Ovary (tissue), 9 donors: ENCODE data around the gene FRMD4A. TPM values are rescaled to one million over a fixed set of nuclear protein-coding genes. Genes with fewer than 3 reads are reported as not detected.

Source experiments
- DNase-seq, 5 donors: peaks; one replicate each; pipeline ENCODE4 v3.0.0-alpha.2; 2019 to 2020
- H3K27ac ChIP-seq, 2 donors: fragments of 200-600 bp; one replicate each; pipeline versions ENCODE4 v1.5.1 to v1.8.0; 2019 to 2022
- H3K27me3 ChIP-seq: fragments of 200-600 bp; one replicate; pipeline ENCODE4 v1.8.0; 2022
- H3K36me3 ChIP-seq: fragments of 200-600 bp; sonication (generic); one replicate; pipeline ENCODE4 v1.5.1; 2019
- H3K4me1 ChIP-seq: one replicate; pipeline ENCODE4 v1.8.1; 2013; ENCODE audit warnings: mild to moderate bottlenecking, moderate library complexity; ENCODE audit not compliant: insufficient read depth
- H3K4me3 ChIP-seq: fragments of 200-600 bp; sonication (generic); one replicate; pipeline ENCODE4 v1.5.1; 2017
- H3K9me3 ChIP-seq, 2 donors: fragments of 200-600 bp in 1 of 2; sonication (generic) in 1 of 2; one replicate each; pipeline versions ENCODE4 v1.5.1 to v1.8.1; 2013 to 2019; ENCODE audit warnings: mild to moderate bottlenecking in 1 of 2, moderate library complexity in 1 of 2
- CTCF ChIP-seq, 3 donors: fragments of 450-650 bp in 2 of 3; fragments of 200-600 bp in 1 of 3; IDR thresholded peaks; one replicate each; pipeline versions ENCODE4 v1.5.1 to v1.8.0; 2016 to 2022; ENCODE audit warnings: antibody characterized with exemption in 3 of 3, mild to moderate bottlenecking in 1 of 3
- EP300 ChIP-seq: sonication (generic); formaldehyde crosslinking; IDR thresholded peaks from one replicate; pipeline ENCODE4 v1.6.1; 2017; ENCODE audit warnings: antibody characterized with exemption
- POLR2A ChIP-seq: fragments of 450-650 bp; IDR thresholded peaks from one replicate; pipeline ENCODE4 v1.6.1; 2017; ENCODE audit warnings: antibody characterized with exemption, mild to moderate bottlenecking, moderate library complexity
- WGBS, 3 donors: extraction: QIAGEN DNeasy Blood & Tissue Kit in 1 of 3; methylation state at CpG; one replicate each; pipeline versions ENCODE4 v1.1.5 to v1.1.7; 2013 to 2017; 5-methylcytosine and 5-hydroxymethylcytosine counted together
- intact Hi-C, 4 donors: fragments of 100-400 bp; cut with DNase I; formaldehyde crosslinking; loops; one replicate each; pipeline versions ENCODE4 v1.11.0 to v1.15.1; 2022 to 2023
- polyA plus RNA-seq, 2 donors: library from polyadenylated mRNA; stranded (reverse); fragments of 200-250 nt in 1 of 2; fragments of 350-450 nt in 1 of 2; fragmentation: Illumina TruSeq in 1 of 2; extraction: RNeasy Lipid Tissue Mini Kit (QIAGEN cat#74804) in 1 of 2; gene quantifications; one replicate each; pipeline ENCODE4 v1.2.3, GENCODE V29; 2013 to 2014
- total RNA-seq, 7 donors: library from RNA; depleted of rRNA in 2 of 7; stranded (reverse); fragments of >200 nt in 2 of 7; fragmentation: NEBNext Ultra II Directional in 3 of 7; extraction: Animal tissue kit (Norgen Biotek cat#: 25700) in 3 of 7; gene quantifications; one replicate each; pipeline versions ENCODE4 v1.1.0 to v1.2.4, GENCODE V29; 2016 to 2023
- donor health status: DM: no; HTN: no; CAD: no; lungs with moderate emphysema.
- donor health status: DM: no; HTN: no; CAD: no.
- donor health status: Bipolar disorder and iron deficiency.
- donor health status: DM: yes; HTN: yes; CAD: no.
- donor health status: DM: no; HTN: no; CAD: no.
- donor health status: DM: yes; HTN: yes; CAD: no.

Gene FRMD4A
- total and polyA plus RNA-seq, 9 donors, result 5.5 to 24.7 (median 11.3) TPM

GRCh38 chr10:14150526-14150925 lies 180.2 kb downstream of the FRMD4A start:
- DNase-seq, result no peak
- no peak for TF ChIP-seq CTCF (IDR thresholded peaks at IDR 0.05)
- TF ChIP-seq POLR2A, result no peak
- H3K27ac ChIP-seq, result no peak overlapping the region
- no peaks in the 10 kb centered on the region for H3K4me1 ChIP-seq
- WGBS, 3 donors, result 55 to 63% (median 62%) methylated on average over 4 of the region's 4 CpGs
- no peaks in the 10 kb centered on the region for H3K36me3 ChIP-seq
- H3K4me3 ChIP-seq, result no peak overlapping the region
- intact Hi-C loops, result no loop called here
- H3K27me3 ChIP-seq, result no peaks in the 10 kb centered on the region
- H3K9me3 ChIP-seq, result peaks cover 0 to 6% of the 10 kb centered on the region in 2 donors

GRCh38 chr10:14146501-14146900 lies 184.2 kb downstream of the FRMD4A start:
- no peak overlapping the region for H3K4me3 ChIP-seq
- intact Hi-C loops, result no loop called here

GRCh38 chr10:14146025-14146424 lies 184.7 kb downstream of the FRMD4A start:
- no peaks in the 10 kb centered on the region for H3K27me3 ChIP-seq
- H3K4me1 ChIP-seq, result no peaks in the 10 kb centered on the region
- no peaks in the 10 kb centered on the region for H3K9me3 ChIP-seq
- no peaks in the 10 kb centered on the region for H3K36me3 ChIP-seq
- no peak overlapping the region for H3K27ac ChIP-seq
- DNase-seq, result no peak
- intact Hi-C loops, result no loop called here
- TF ChIP-seq CTCF (IDR thresholded peaks at IDR 0.05) (no peak), POLR2A (no peak), EP300 (no peak)
- WGBS, 3 donors, result 57 to 73% (median 61%) methylated on average over 3 of the region's 3 CpGs
- no peak overlapping the region for H3K4me3 ChIP-seq

More at GRCh38 chr10:14146501-14146900, 184.2 kb downstream of the FRMD4A start:
- H3K27ac ChIP-seq, result no peak overlapping the region
- no peaks in the 10 kb centered on the region for H3K4me1 ChIP-seq
- no peak for DNase-seq
- H3K27me3 ChIP-seq, result no peaks in the 10 kb centered on the region
- TF ChIP-seq CTCF (IDR thresholded peaks at IDR 0.05) (no peak), EP300 (no peak), POLR2A (no peak)
- 69 to 78% (median 72%) methylated on average over 4 of the region's 4 CpGs for WGBS, 3 donors
- H3K9me3 ChIP-seq, result no peaks in the 10 kb centered on the region
- H3K36me3 ChIP-seq, result no peaks in the 10 kb centered on the region

DNA sequence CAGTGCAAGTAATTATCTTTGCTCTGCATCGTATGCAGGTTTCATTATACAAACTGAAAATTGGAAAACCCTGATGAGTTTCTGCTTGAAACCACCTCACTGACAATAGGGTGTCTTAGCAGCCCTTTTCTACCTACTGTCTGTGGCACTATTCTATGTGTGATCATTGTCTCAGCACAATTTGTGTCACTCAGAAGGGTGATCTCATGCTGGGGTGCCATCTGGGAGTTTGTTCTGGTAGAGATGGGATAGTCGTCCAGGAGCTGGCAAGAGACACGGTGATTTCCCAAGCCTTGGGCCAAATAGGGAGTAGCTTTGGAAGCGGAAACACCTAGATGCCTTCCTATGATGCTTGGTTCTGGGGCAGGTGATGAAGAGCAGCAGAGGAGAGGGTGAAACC lies 186.3 kb downstream of the FRMD4A start:
- no peak for DNase-seq
- no peaks in the 10 kb centered on the region for H3K27me3 ChIP-seq
- H3K9me3 ChIP-seq, result no peaks in the 10 kb centered on the region
- H3K27ac ChIP-seq, result no peak overlapping the region
- WGBS, 3 donors, result 66 to 92% (median 89%) methylated on average over 4 of the region's 4 CpGs
- TF ChIP-seq POLR2A, result no peak
- TF ChIP-seq EP300, result no peak
- TF ChIP-seq CTCF (IDR thresholded peaks at IDR 0.05), result no peak
- no peak overlapping the region for H3K4me3 ChIP-seq
- H3K4me1 ChIP-seq, result no peaks in the 10 kb centered on the region
- intact Hi-C loops, result no loop called here
- H3K36me3 ChIP-seq, result no peaks in the 10 kb centered on the region
